Measurements from ENCODE around the gene RGL1. TPM values are rescaled to one million over a fixed set of nuclear protein-coding genes. Genes with fewer than 3 reads are reported as not detected.

The RGL1 gene
- total RNA-seq, 1 experiment from 2014 or later: 0.92 TPM

- Histone ChIP-seq H3K27ac (ENCODE audit: low read length) (no peak overlapping the region), H3K4me1 (ENCODE audit: control insufficient read depth, insufficient read depth, low read length) (no peaks in the 10 kb centered on the region), H3K27me3 (ENCODE audit: control insufficient read depth, insufficient read depth, low read length) (no peaks in the 10 kb centered on the region), H3K4me3 (ENCODE audit: low read depth in 2 of 2, low read length in 2 of 2) (no peak overlapping the region), H3K9me3 (ENCODE audit: control insufficient read depth, insufficient read depth, low read depth, low read length) (no peaks in the 10 kb centered on the region), H3K36me3 (ENCODE audit: control insufficient read depth, insufficient read depth, low read length) (no peaks in the 10 kb centered on the region)
- BruUV-seq (replicated peaks): no TSS peak
- no peak for TF ChIP-seq REST (IDR thresholded peaks at IDR 0.05; ENCODE audit: insufficient read depth in 1 of 2, low read depth in 2 of 2, low read length in 1 of 2)
- no peak for TF ChIP-seq SIN3A (IDR thresholded peaks at IDR 0.05; ENCODE audit: borderline replicate concordance, insufficient read depth, low read depth, low read length)
- no peak for TF ChIP-seq TCF7L2 (IDR thresholded peaks at IDR 0.05; ENCODE audit: low read depth, low read length)
- no peak for TF ChIP-seq CTCF (IDR thresholded peaks at IDR 0.05)
- TF ChIP-seq POLR2AphosphoS5 (IDR thresholded peaks at IDR 0.05; ENCODE audit: low read depth, low read length): no peak
- no peak for DNase-seq (ENCODE audit: low read depth, low spot score)
- no peak for ATAC-seq
- ChIA-PET CTCF (no interaction called here), POLR2A (no interaction called here)
- in situ Hi-C loops (cut with HindIII; ENCODE audit: low pct_unique_long_range_greater_than_20kb, low sequenced_read_pairs): no loop called here
- intact Hi-C loops (cut with micrococcal nuclease; ENCODE audit: unreplicated experiment): no loop called here
Observed at GRCh38 chr1:183791319-183791718, 13.6 kb upstream of the RGL1 start.

- POLR2A ChIA-PET: interaction anchor here (0.6 kb wide), 1 partner anchor 772 kb away, joined by 19 read pairs; no protein-coding TSS in a partner anchor
- BruUV-seq (replicated peaks): no TSS peak
- Histone ChIP-seq H3K36me3 (ENCODE audit: control insufficient read depth, insufficient read depth, low read length) (no peaks in the 10 kb centered on the region), H3K4me3 (ENCODE audit: low read depth in 2 of 2, low read length in 2 of 2) (no peak overlapping the region), H3K27me3 (ENCODE audit: control insufficient read depth, insufficient read depth, low read length) (no peaks in the 10 kb centered on the region), H3K9me3 (ENCODE audit: control insufficient read depth, insufficient read depth, low read depth, low read length) (no peaks in the 10 kb centered on the region), H3K27ac (ENCODE audit: low read length) (no peak overlapping the region), H3K4me1 (ENCODE audit: control insufficient read depth, insufficient read depth, low read length) (no peaks in the 10 kb centered on the region)
- no peak for TF ChIP-seq POLR2AphosphoS5 (IDR thresholded peaks at IDR 0.05; ENCODE audit: low read depth, low read length)
- TF ChIP-seq TCF7L2 (IDR thresholded peaks at IDR 0.05; ENCODE audit: low read depth, low read length): no peak
- no peak for TF ChIP-seq REST (IDR thresholded peaks at IDR 0.05; ENCODE audit: insufficient read depth in 1 of 2, low read depth in 2 of 2, low read length in 1 of 2)
- no peak for TF ChIP-seq SIN3A (IDR thresholded peaks at IDR 0.05; ENCODE audit: borderline replicate concordance, insufficient read depth, low read depth, low read length)
- TF ChIP-seq CTCF (IDR thresholded peaks at IDR 0.05): no peak
- intact Hi-C loops (cut with micrococcal nuclease; ENCODE audit: unreplicated experiment): no loop called here
- CTCF ChIA-PET: no interaction called here
- ATAC-seq (no peak), DNase-seq (ENCODE audit: low read depth, low spot score) (no peak)
- in situ Hi-C loops (cut with HindIII; ENCODE audit: low pct_unique_long_range_greater_than_20kb, low sequenced_read_pairs): no loop called here
Observed at GRCh38 chr1:183792300-183792699, 12.6 kb upstream of the RGL1 start.
